ENCODE results near the gene TFCP2.

The TFCP2 gene

GRCh38 chr12:51202718-51203117 lies 29.8 kb upstream of the TFCP2 start:
- Histone ChIP-seq H3K27me3 (replicated peaks; ENCODE audit: insufficient read depth, low read length) (no peaks in the 10 kb centered on the region), H3K4me3 (ENCODE audit: low read length) (no peak overlapping the region), H4K20me1 (ENCODE audit: insufficient read depth, low read length) (no peaks in the 10 kb centered on the region), H3K9me2 (replicated peaks; ENCODE audit: insufficient read depth, low read length) (no peaks in the 10 kb centered on the region), H3K36me3 (replicated peaks; ENCODE audit: insufficient read depth, low read length) (no peaks in the 10 kb centered on the region), H3K4me2 (ENCODE audit: low read depth, low read length) (no peak overlapping the region), H2AFZ (ENCODE audit: low read length) (no peak overlapping the region), H3F3A (ENCODE audit: insufficient read depth, low read length) (no peaks in the 10 kb centered on the region), H3K4me1 (ENCODE audit: low read length) (no peaks in the 10 kb centered on the region), H3K9ac (ENCODE audit: low read length) (no peak overlapping the region), H3K79me2 (ENCODE audit: low read length) (no peaks in the 10 kb centered on the region), H3K9me3 (replicated peaks; ENCODE audit: insufficient read depth, low read length) (no peaks in the 10 kb centered on the region), H3K27ac (ENCODE audit: low read length) (no peak overlapping the region)
- DNase-seq = no peak
- TF ChIP-seq, protein P1, sequence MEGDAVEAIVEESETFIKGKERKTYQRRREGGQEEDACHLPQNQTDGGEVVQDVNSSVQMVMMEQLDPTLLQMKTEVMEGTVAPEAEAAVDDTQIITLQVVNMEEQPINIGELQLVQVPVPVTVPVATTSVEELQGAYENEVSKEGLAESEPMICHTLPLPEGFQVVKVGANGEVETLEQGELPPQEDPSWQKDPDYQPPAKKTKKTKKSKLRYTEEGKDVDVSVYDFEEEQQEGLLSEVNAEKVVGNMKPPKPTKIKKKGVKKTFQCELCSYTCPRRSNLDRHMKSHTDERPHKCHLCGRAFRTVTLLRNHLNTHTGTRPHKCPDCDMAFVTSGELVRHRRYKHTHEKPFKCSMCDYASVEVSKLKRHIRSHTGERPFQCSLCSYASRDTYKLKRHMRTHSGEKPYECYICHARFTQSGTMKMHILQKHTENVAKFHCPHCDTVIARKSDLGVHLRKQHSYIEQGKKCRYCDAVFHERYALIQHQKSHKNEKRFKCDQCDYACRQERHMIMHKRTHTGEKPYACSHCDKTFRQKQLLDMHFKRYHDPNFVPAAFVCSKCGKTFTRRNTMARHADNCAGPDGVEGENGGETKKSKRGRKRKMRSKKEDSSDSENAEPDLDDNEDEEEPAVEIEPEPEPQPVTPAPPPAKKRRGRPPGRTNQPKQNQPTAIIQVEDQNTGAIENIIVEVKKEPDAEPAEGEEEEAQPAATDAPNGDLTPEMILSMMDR (IDR thresholded peaks at IDR 0.05; ENCODE audit: low read length) = no peak
- TF ChIP-seq EZH2 (optimal IDR thresholded peaks at IDR 0.05; ENCODE audit: low read depth, low read length) = no peak
- TF ChIP-seq EZH2phosphoT487 (IDR thresholded peaks at IDR 0.05; ENCODE audit: low read length) = no peak

DNA sequence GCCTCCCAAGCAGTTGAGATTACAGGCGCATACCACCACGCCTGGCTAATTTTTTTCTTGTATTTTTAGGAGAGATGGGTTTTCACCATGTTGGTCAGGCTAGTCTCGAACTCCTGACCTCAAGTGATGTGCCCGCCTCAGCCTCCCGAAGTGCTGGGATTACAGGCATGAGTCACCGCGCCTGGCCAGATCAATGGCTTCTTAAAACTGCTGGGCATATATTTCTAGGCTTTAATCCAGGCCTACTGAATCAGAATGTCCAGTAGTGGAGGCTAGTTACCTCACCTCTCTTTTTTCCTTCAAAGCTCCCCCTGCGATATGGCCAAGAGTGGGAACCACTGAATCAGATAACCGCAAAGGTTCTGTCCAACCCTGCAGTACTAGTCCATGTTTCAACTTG lies 27.9 kb upstream of the TFCP2 start:
- Histone ChIP-seq H2AFZ (ENCODE audit: low read length) (no peak overlapping the region), H3K9me3 (replicated peaks; ENCODE audit: insufficient read depth, low read length) (no peaks in the 10 kb centered on the region), H3K4me3 (ENCODE audit: low read length) (no peak overlapping the region), H3K9ac (ENCODE audit: low read length) (no peak overlapping the region), H3K4me2 (ENCODE audit: low read depth, low read length) (no peak overlapping the region), H3K4me1 (ENCODE audit: low read length) (no peaks in the 10 kb centered on the region), H4K20me1 (ENCODE audit: insufficient read depth, low read length) (no peaks in the 10 kb centered on the region), H3K36me3 (replicated peaks; ENCODE audit: insufficient read depth, low read length) (no peaks in the 10 kb centered on the region), H3K79me2 (ENCODE audit: low read length) (no peaks in the 10 kb centered on the region), H3K9me2 (replicated peaks; ENCODE audit: insufficient read depth, low read length) (no peaks in the 10 kb centered on the region), H3F3A (ENCODE audit: insufficient read depth, low read length) (no peaks in the 10 kb centered on the region), H3K27ac (ENCODE audit: low read length) (no peak overlapping the region), H3K27me3 (replicated peaks; ENCODE audit: insufficient read depth, low read length) (no peaks in the 10 kb centered on the region)
- TF ChIP-seq, protein P1 (IDR thresholded peaks at IDR 0.05; ENCODE audit: low read length) = no peak
- TF ChIP-seq EZH2phosphoT487 (IDR thresholded peaks at IDR 0.05; ENCODE audit: low read length) (no peak), EZH2 (optimal IDR thresholded peaks at IDR 0.05; ENCODE audit: low read depth, low read length) (no peak)
- no peak for DNase-seq

DNA sequence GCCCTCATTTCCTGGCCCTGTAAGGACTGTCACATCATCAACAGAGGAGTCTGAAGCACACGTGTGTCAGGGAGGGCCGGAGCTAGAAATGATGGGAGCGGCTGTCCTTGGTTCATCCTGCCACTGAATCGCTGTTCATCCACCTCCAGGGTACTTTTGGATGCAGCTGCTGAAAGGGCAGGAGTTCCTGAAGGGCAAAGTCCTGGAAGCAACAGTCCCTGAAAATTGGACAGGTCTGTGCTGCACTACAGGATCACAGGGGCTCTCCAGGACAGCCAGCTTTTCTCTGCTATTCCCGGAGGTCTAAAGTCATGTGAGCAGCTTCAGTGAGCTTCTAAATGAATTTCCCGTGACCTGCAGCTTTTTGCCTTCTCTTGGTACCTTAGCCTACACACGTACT lies 27.2 kb upstream of the TFCP2 start:
- Histone ChIP-seq H3K27me3 (replicated peaks; ENCODE audit: insufficient read depth, low read length) (no peaks in the 10 kb centered on the region), H3K79me2 (ENCODE audit: low read length) (no peaks in the 10 kb centered on the region), H3K4me2 (ENCODE audit: low read depth, low read length) (no peak overlapping the region), H3K4me3 (ENCODE audit: low read length) (no peak overlapping the region), H4K20me1 (ENCODE audit: insufficient read depth, low read length) (no peaks in the 10 kb centered on the region), H3K9me2 (replicated peaks; ENCODE audit: insufficient read depth, low read length) (no peaks in the 10 kb centered on the region), H3F3A (ENCODE audit: insufficient read depth, low read length) (no peaks in the 10 kb centered on the region), H3K9ac (ENCODE audit: low read length) (no peak overlapping the region), H3K36me3 (replicated peaks; ENCODE audit: insufficient read depth, low read length) (no peaks in the 10 kb centered on the region), H3K4me1 (ENCODE audit: low read length) (no peaks in the 10 kb centered on the region), H2AFZ (ENCODE audit: low read length) (no peak overlapping the region), H3K27ac (ENCODE audit: low read length) (no peak overlapping the region), H3K9me3 (replicated peaks; ENCODE audit: insufficient read depth, low read length) (no peaks in the 10 kb centered on the region)
- TF ChIP-seq EZH2 (optimal IDR thresholded peaks at IDR 0.05; ENCODE audit: low read depth, low read length) (no peak), EZH2phosphoT487 (IDR thresholded peaks at IDR 0.05; ENCODE audit: low read length) (no peak)
- TF ChIP-seq, protein P1 (IDR thresholded peaks at IDR 0.05; ENCODE audit: low read length) = no peak
- no peak for DNase-seq

All from MM.1S (cell line).